ENCODE results near the gene HNRNPUL1. TPM values are rescaled to one million over a fixed set of nuclear protein-coding genes. Genes with fewer than 3 reads are reported as not detected.

Gene HNRNPUL1
- total RNA-seq, 2 donors from 2014 or later = 248 to 319 TPM

GRCh38 chr19:41325640-41325946 lies 61.4 kb downstream of the HNRNPUL1 start:
- no peak for DNase-seq (ENCODE audit: low spot score)
- H3K9me3 Mint-ChIP-seq = no peaks in the 10 kb centered on the region
- peaks cover 10% of the 10 kb centered on the region for H3K36me3 Mint-ChIP-seq
- H3K27ac Mint-ChIP-seq = peak overlapping the region; percentile 85 to 92
- peaks cover 66 to 74% of the 10 kb centered on the region in 2 donors for H3K4me1 Mint-ChIP-seq (ENCODE audit: low read depth in 2 of 2)
- H3K27me3 Mint-ChIP-seq = no peaks in the 10 kb centered on the region
- H3K4me3 Mint-ChIP-seq = peak overlapping the region; percentile 77
- no peak for ATAC-seq

GRCh38 chr19:41325947-41326706 lies 62.0 kb downstream of the HNRNPUL1 start:
- H3K4me1 Mint-ChIP-seq (ENCODE audit: low read depth in 2 of 2) = peaks cover 68 to 73% of the 10 kb centered on the region in 2 donors
- H3K27ac Mint-ChIP-seq = peak overlapping the region; percentile 85 to 88
- H3K27me3 Mint-ChIP-seq = no peaks in the 10 kb centered on the region
- peaks cover 13% of the 10 kb centered on the region for H3K36me3 Mint-ChIP-seq
- no peaks in the 10 kb centered on the region for H3K9me3 Mint-ChIP-seq
- no peak for DNase-seq (ENCODE audit: low spot score)
- peak in 1 of 2 donors; percentile 0 for ATAC-seq
- H3K4me3 Mint-ChIP-seq = peak overlapping the region; percentile 88

- Mint-ChIP-seq H3K27ac (peak overlapping the region; percentile 85 to 88), H3K27me3 (no peaks in the 10 kb centered on the region), H3K4me3 (peak overlapping the region; percentile 88), H3K36me3 (peaks cover 23% of the 10 kb centered on the region), H3K9me3 (no peaks in the 10 kb centered on the region), H3K4me1 (ENCODE audit: low read depth in 2 of 2) (peaks cover 73 to 75% of the 10 kb centered on the region in 2 donors)
- DNase-seq (ENCODE audit: low spot score) (no peak), ATAC-seq (no peak)
Observed at GRCh38 chr19:41327076-41327575, 63.0 kb downstream of the HNRNPUL1 start.

GRCh38 chr19:41327576-41328156 lies 63.5 kb downstream of the HNRNPUL1 start:
- H3K9me3 Mint-ChIP-seq = no peaks in the 10 kb centered on the region
- DNase-seq (ENCODE audit: low spot score) = peak; percentile 92
- H3K4me3 Mint-ChIP-seq = peak overlapping the region; percentile 85
- peak; percentile 84 to 88 for ATAC-seq
- no peaks in the 10 kb centered on the region for H3K27me3 Mint-ChIP-seq
- H3K36me3 Mint-ChIP-seq = peaks cover 24% of the 10 kb centered on the region
- H3K27ac Mint-ChIP-seq = peak overlapping the region; percentile 85 to 90
- H3K4me1 Mint-ChIP-seq (ENCODE audit: low read depth in 2 of 2) = peaks cover 74 to 75% of the 10 kb centered on the region in 2 donors

- Mint-ChIP-seq H3K27me3 (no peaks in the 10 kb centered on the region), H3K4me1 (ENCODE audit: low read depth in 2 of 2) (peaks cover 70% of the 10 kb centered on the region in 2 donors), H3K27ac (peak overlapping the region; percentile 85 to 90), H3K36me3 (peaks cover 24% of the 10 kb centered on the region), H3K4me3 (peak overlapping the region; percentile 85), H3K9me3 (no peaks in the 10 kb centered on the region)
- ATAC-seq = peak; percentile 59 to 69
- DNase-seq (ENCODE audit: low spot score) = peak; percentile 76
Observed at GRCh38 chr19:41328157-41328841, 64.1 kb downstream of the HNRNPUL1 start.

GRCh38 chr19:41328842-41329225 lies 64.7 kb downstream of the HNRNPUL1 start:
- Mint-ChIP-seq H3K4me3 (peak overlapping the region; percentile 85), H3K4me1 (ENCODE audit: low read depth in 2 of 2) (peaks cover 67 to 68% of the 10 kb centered on the region in 2 donors), H3K9me3 (no peaks in the 10 kb centered on the region), H3K36me3 (peaks cover 24% of the 10 kb centered on the region), H3K27ac (peak overlapping the region; percentile 85 to 90), H3K27me3 (no peaks in the 10 kb centered on the region)
- ATAC-seq (no peak), DNase-seq (ENCODE audit: low spot score) (no peak)

GRCh38 chr19:41330481-41330880 lies 66.3 kb downstream of the HNRNPUL1 start:
- H3K4me3 Mint-ChIP-seq = peak overlapping the region; percentile 38
- no peaks in the 10 kb centered on the region for H3K9me3 Mint-ChIP-seq
- DNase-seq (ENCODE audit: low spot score) = no peak
- peaks cover 56 to 63% of the 10 kb centered on the region in 2 donors for H3K4me1 Mint-ChIP-seq (ENCODE audit: low read depth in 2 of 2)
- peak overlapping the region; percentile 12 to 14 for H3K27ac Mint-ChIP-seq
- no peaks in the 10 kb centered on the region for H3K27me3 Mint-ChIP-seq
- H3K36me3 Mint-ChIP-seq = peaks cover 19% of the 10 kb centered on the region
- no peak for ATAC-seq

- no peaks in the 10 kb centered on the region for H3K9me3 Mint-ChIP-seq
- peaks cover 19% of the 10 kb centered on the region for H3K36me3 Mint-ChIP-seq
- H3K27ac Mint-ChIP-seq = peak overlapping the region; percentile 2 to 59
- DNase-seq (ENCODE audit: low spot score) = no peak
- no peaks in the 10 kb centered on the region for H3K27me3 Mint-ChIP-seq
- peaks cover 55 to 62% of the 10 kb centered on the region in 2 donors for H3K4me1 Mint-ChIP-seq (ENCODE audit: low read depth in 2 of 2)
- no peak for ATAC-seq
- peak overlapping the region; percentile 34 for H3K4me3 Mint-ChIP-seq
Observed at GRCh38 chr19:41330946-41331678, 66.9 kb downstream of the HNRNPUL1 start.

- H3K36me3 Mint-ChIP-seq = peaks cover 19% of the 10 kb centered on the region
- peaks cover 48 to 53% of the 10 kb centered on the region in 2 donors for H3K4me1 Mint-ChIP-seq (ENCODE audit: low read depth in 2 of 2)
- H3K27ac Mint-ChIP-seq = peak overlapping the region; percentile 2 to 59
- ATAC-seq = no peak
- H3K27me3 Mint-ChIP-seq = no peaks in the 10 kb centered on the region
- H3K9me3 Mint-ChIP-seq = no peaks in the 10 kb centered on the region
- peak overlapping the region; percentile 34 for H3K4me3 Mint-ChIP-seq
- no peak for DNase-seq (ENCODE audit: low spot score)
Observed at GRCh38 chr19:41332000-41332399, 67.8 kb downstream of the HNRNPUL1 start.

- Mint-ChIP-seq H3K9me3 (no peaks in the 10 kb centered on the region), H3K36me3 (peaks cover 20% of the 10 kb centered on the region), H3K4me3 (no peak overlapping the region), H3K4me1 (ENCODE audit: low read depth in 2 of 2) (peaks cover 46 to 51% of the 10 kb centered on the region in 2 donors), H3K27ac (peak overlapping the region; percentile 2 to 59), H3K27me3 (no peaks in the 10 kb centered on the region)
- DNase-seq (ENCODE audit: low spot score) (no peak), ATAC-seq (no peak)
Observed at GRCh38 chr19:41332468-41332867, 68.3 kb downstream of the HNRNPUL1 start.

- Mint-ChIP-seq H3K27me3 (no peaks in the 10 kb centered on the region), H3K36me3 (peaks cover 24% of the 10 kb centered on the region), H3K4me1 (ENCODE audit: low read depth in 2 of 2) (peaks cover 35 to 43% of the 10 kb centered on the region in 2 donors), H3K9me3 (no peaks in the 10 kb centered on the region), H3K27ac (peak overlapping the region; percentile 54 to 90), H3K4me3 (peak overlapping the region; percentile 42)
- DNase-seq (ENCODE audit: low spot score) (no peak), ATAC-seq (peak; percentile 57 to 86)
Observed at GRCh38 chr19:41334793-41335192, 70.6 kb downstream of the HNRNPUL1 start.

GRCh38 chr19:41335467-41335866 lies 71.3 kb downstream of the HNRNPUL1 start:
- DNase-seq (ENCODE audit: low spot score) (no peak), ATAC-seq (no peak)
- Mint-ChIP-seq H3K36me3 (peaks cover 21% of the 10 kb centered on the region), H3K27ac (peak overlapping the region; percentile 54 to 90), H3K9me3 (no peaks in the 10 kb centered on the region), H3K4me3 (no peak overlapping the region), H3K4me1 (ENCODE audit: low read depth in 2 of 2) (peaks cover 34 to 42% of the 10 kb centered on the region in 2 donors), H3K27me3 (no peaks in the 10 kb centered on the region)

GRCh38 chr19:41339936-41340335 lies 75.8 kb downstream of the HNRNPUL1 start:
- no peak overlapping the region for H3K4me3 Mint-ChIP-seq

More at GRCh38 chr19:41339936-41340335, 75.8 kb downstream of the HNRNPUL1 start:
- Mint-ChIP-seq H3K4me1 (ENCODE audit: low read depth in 2 of 2) (peaks cover 34 to 35% of the 10 kb centered on the region in 2 donors), H3K27ac (peak overlapping the region in 1 of 2 donors; percentile 81), H3K27me3 (no peaks in the 10 kb centered on the region), H3K36me3 (peaks cover 10% of the 10 kb centered on the region), H3K9me3 (no peaks in the 10 kb centered on the region)
- DNase-seq (ENCODE audit: low spot score) (no peak), ATAC-seq (no peak)

Measured in natural killer cell treated with Interleukin-12 subunit alpha and Interleukin-12 subunit beta and Interleukin-15 and Interleukin-18, amount 100 ng/mL, for 72 hours (primary cell).